Measurements from ENCODE around the gene TP53I3. TPM values are rescaled to one million over a fixed set of nuclear protein-coding genes. Genes with fewer than 3 reads are reported as not detected.
"Not testable (repeated sequence)": the region's sequence is repeated elsewhere in the genome, so short reads cannot be mapped to it uniquely, and the experiment has no call there.

TP53I3 gene
- total RNA-seq, 1 experiment from 2014 or later = 20.1 TPM

DNA sequence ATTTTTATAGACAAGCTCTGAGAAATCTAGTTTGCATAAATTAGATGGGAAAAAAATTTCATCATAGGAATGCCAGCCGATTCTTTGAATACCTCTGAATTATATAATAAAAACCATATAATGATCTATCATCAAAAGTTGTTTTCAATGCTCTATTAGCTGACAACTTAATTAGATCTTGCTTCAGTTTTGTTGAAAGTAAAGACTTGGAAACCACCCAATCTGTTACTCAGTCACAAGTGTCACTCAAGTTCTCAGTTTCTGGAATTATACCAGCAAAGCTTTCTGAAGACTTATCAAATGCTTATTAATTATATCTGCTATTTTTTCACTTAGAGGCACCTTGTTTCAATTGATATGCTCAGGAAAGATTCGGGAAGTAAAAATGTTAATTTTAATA is 17.4 kb upstream of the TP53I3 start:
- TF ChIP-seq POLR2AphosphoS5 (IDR thresholded peaks at IDR 0.05; ENCODE audit: low read depth, low read length) (no peak), YY1 (IDR thresholded peaks at IDR 0.05; ENCODE audit: extremely low read depth, insufficient replicate concordance, low read depth, low read length) (no peak), SIN3A (IDR thresholded peaks at IDR 0.05; ENCODE audit: low read depth) (no peak), POLR2A (IDR thresholded peaks at IDR 0.05; ENCODE audit: borderline replicate concordance, extremely low read depth, insufficient read depth, insufficient read length) (no peak), EZH2phosphoT487 (IDR thresholded peaks at IDR 0.05; ENCODE audit: borderline replicate concordance) (no peak), RAD21 (IDR thresholded peaks at IDR 0.05; ENCODE audit: low read depth) (no peak), TCF7L2 (IDR thresholded peaks at IDR 0.05; ENCODE audit: borderline replicate concordance, extremely low read depth, insufficient read depth, insufficient read length) (no peak)
- TF ChIP-seq, protein P1, sequence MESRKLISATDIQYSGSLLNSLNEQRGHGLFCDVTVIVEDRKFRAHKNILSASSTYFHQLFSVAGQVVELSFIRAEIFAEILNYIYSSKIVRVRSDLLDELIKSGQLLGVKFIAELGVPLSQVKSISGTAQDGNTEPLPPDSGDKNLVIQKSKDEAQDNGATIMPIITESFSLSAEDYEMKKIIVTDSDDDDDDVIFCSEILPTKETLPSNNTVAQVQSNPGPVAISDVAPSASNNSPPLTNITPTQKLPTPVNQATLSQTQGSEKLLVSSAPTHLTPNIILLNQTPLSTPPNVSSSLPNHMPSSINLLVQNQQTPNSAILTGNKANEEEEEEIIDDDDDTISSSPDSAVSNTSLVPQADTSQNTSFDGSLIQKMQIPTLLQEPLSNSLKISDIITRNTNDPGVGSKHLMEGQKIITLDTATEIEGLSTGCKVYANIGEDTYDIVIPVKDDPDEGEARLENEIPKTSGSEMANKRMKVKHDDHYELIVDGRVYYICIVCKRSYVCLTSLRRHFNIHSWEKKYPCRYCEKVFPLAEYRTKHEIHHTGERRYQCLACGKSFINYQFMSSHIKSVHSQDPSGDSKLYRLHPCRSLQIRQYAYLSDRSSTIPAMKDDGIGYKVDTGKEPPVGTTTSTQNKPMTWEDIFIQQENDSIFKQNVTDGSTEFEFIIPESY (IDR thresholded peaks at IDR 0.05; ENCODE audit: extremely low read depth, insufficient replicate concordance, low read length) = no peak
- TF ChIP-seq, protein P2, sequence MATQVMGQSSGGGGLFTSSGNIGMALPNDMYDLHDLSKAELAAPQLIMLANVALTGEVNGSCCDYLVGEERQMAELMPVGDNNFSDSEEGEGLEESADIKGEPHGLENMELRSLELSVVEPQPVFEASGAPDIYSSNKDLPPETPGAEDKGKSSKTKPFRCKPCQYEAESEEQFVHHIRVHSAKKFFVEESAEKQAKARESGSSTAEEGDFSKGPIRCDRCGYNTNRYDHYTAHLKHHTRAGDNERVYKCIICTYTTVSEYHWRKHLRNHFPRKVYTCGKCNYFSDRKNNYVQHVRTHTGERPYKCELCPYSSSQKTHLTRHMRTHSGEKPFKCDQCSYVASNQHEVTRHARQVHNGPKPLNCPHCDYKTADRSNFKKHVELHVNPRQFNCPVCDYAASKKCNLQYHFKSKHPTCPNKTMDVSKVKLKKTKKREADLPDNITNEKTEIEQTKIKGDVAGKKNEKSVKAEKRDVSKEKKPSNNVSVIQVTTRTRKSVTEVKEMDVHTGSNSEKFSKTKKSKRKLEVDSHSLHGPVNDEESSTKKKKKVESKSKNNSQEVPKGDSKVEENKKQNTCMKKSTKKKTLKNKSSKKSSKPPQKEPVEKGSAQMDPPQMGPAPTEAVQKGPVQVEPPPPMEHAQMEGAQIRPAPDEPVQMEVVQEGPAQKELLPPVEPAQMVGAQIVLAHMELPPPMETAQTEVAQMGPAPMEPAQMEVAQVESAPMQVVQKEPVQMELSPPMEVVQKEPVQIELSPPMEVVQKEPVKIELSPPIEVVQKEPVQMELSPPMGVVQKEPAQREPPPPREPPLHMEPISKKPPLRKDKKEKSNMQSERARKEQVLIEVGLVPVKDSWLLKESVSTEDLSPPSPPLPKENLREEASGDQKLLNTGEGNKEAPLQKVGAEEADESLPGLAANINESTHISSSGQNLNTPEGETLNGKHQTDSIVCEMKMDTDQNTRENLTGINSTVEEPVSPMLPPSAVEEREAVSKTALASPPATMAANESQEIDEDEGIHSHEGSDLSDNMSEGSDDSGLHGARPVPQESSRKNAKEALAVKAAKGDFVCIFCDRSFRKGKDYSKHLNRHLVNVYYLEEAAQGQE (IDR thresholded peaks at IDR 0.05; ENCODE audit: low read depth) = no peak
- TF ChIP-seq, protein P3, sequence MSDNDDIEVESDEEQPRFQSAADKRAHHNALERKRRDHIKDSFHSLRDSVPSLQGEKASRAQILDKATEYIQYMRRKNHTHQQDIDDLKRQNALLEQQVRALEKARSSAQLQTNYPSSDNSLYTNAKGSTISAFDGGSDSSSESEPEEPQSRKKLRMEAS (IDR thresholded peaks at IDR 0.05) = no peak
- H3K27me3 ChIP-seq (ENCODE audit: insufficient read depth, low read length) = no peaks in the 10 kb centered on the region
- no peak overlapping the region for H3K4me3 ChIP-seq (replicated peaks in 1 of 2; ENCODE audit: low read depth in 1 of 2, low read length in 2 of 2)
- no peak overlapping the region for H3K9ac ChIP-seq (ENCODE audit: low read length)
- ATAC-seq (no peak), DNase-seq (ENCODE audit: low read depth, low spot score) (no peak)
- no peaks in the 10 kb centered on the region for H3K4me1 ChIP-seq (ENCODE audit: control insufficient read depth in 1 of 2, insufficient read depth in 2 of 2, low read length in 2 of 2)
- H3K79me2 ChIP-seq (ENCODE audit: insufficient read depth, low read length) = no peaks in the 10 kb centered on the region
- POLR2A ChIA-PET = no interaction called here
- RAD21 ChIA-PET (ENCODE audit: low non-redundant PET in 1 of 2, low total read pairs in 2 of 2, uncharacterized antibody in 2 of 2, unreplicated experiment in 2 of 2) = no interaction called here
- H3K9me3 ChIP-seq (ENCODE audit: control insufficient read depth in 1 of 2, insufficient read depth in 1 of 2, low read depth in 1 of 2, low read length in 2 of 2) = no peaks in the 10 kb centered on the region
- H2AFZ ChIP-seq (ENCODE audit: low read depth, low read length, poor library complexity, severe bottlenecking) = no peak overlapping the region
- H3K4me2 ChIP-seq (ENCODE audit: low read length) = no peak overlapping the region
- no peaks in the 10 kb centered on the region for H4K20me1 ChIP-seq (ENCODE audit: insufficient read depth)
- H3K9me2 ChIP-seq (ENCODE audit: insufficient read depth) = no peaks in the 10 kb centered on the region
- no peaks in the 10 kb centered on the region for H3K36me3 ChIP-seq (ENCODE audit: control insufficient read depth in 1 of 2, insufficient read depth in 2 of 2, low read length in 2 of 2)
- intact Hi-C loops (cut with micrococcal nuclease) = no loop called here
- BruUV-seq (replicated peaks) = no TSS peak
- no peak overlapping the region for H3K27ac ChIP-seq (ENCODE audit: low read depth, low read length)
- CTCF ChIA-PET = interaction anchor here (0.7 to 2.0 kb wide), 2 partner anchors 18 to 175 kb away, joined by 3 to 8 read pairs; partner anchors contain the start of genes ATAD2B and TP53I3

DNA sequence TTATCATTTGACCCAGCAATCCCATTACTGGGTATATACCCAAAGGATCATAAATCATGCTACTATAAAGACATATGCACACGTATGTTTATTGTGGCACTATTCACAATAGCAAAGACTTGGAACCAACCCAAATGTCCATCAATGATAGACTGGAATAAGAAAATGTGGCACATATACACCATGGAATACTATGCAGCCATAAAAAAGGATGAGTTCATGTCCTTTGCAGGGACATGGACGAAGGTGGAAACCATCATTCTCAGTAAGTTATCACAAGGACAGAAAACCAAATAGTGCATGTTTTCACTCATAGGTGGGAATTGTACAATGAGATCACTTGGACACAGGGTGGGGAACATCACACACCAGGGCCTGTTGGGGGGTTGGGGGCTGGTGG is 16.1 kb upstream of the TP53I3 start:
- CTCF ChIA-PET = not testable (repeated sequence)

More for the DNA sequence above, 16.1 kb upstream of the TP53I3 start:
- intact Hi-C loops (cut with micrococcal nuclease); H3K9ac ChIP-seq (ENCODE audit: low read length); BruUV-seq (replicated peaks); H3K4me3 ChIP-seq (replicated peaks in 1 of 2; ENCODE audit: low read depth in 1 of 2, low read length in 2 of 2); H3K27ac ChIP-seq (ENCODE audit: low read depth, low read length); H3K27me3 ChIP-seq (ENCODE audit: insufficient read depth, low read length); H3K4me2 ChIP-seq (ENCODE audit: low read length); POLR2A ChIA-PET; DNase-seq (ENCODE audit: low read depth, low spot score); H3K4me1 ChIP-seq (ENCODE audit: control insufficient read depth in 1 of 2, insufficient read depth in 2 of 2, low read length in 2 of 2); ATAC-seq; H3K36me3 ChIP-seq (ENCODE audit: control insufficient read depth in 1 of 2, insufficient read depth in 2 of 2, low read length in 2 of 2); H3K79me2 ChIP-seq (ENCODE audit: insufficient read depth, low read length); H3K9me2 ChIP-seq (ENCODE audit: insufficient read depth); H2AFZ ChIP-seq (ENCODE audit: low read depth, low read length, poor library complexity, severe bottlenecking); H4K20me1 ChIP-seq (ENCODE audit: insufficient read depth); RAD21 ChIA-PET (ENCODE audit: low non-redundant PET in 1 of 2, low total read pairs in 2 of 2, uncharacterized antibody in 2 of 2, unreplicated experiment in 2 of 2); H3K9me3 ChIP-seq (ENCODE audit: control insufficient read depth in 1 of 2, insufficient read depth in 1 of 2, low read depth in 1 of 2, low read length in 2 of 2): not testable (repeated sequence)
